Liver (tissue), 9 donors: ENCODE results near the gene CIC. TPM values are rescaled to one million over a fixed set of nuclear protein-coding genes. Genes with fewer than 3 reads are reported as not detected.

ENCODE experiments used
- DNase-seq: peaks from one replicate; pipeline ENCODE4 v3.0.0-alpha.2; 2017; ENCODE audit warnings: low spot score
- H3K27ac ChIP-seq, 2 donors: one replicate each; pipeline ENCODE4 v1.7.0; 2013; ENCODE audit warnings: inconsistent platforms in 2 of 2, low read length in 2 of 2, control low read depth in 1 of 2, low read depth in 1 of 2, mild to moderate bottlenecking in 1 of 2
- H3K27me3 ChIP-seq, 4 donors: one replicate each; pipeline versions ENCODE4 v1.6.1 to v1.7.0; 2013; ENCODE audit warnings: low read length in 3 of 4, inconsistent platforms in 1 of 4, mild to moderate bottlenecking in 1 of 4, moderate library complexity in 1 of 4; ENCODE audit not compliant: control insufficient read depth in 4 of 4, insufficient read depth in 4 of 4
- H3K36me3 ChIP-seq, 4 donors: one replicate each; pipeline versions ENCODE4 v1.6.1 to v1.7.0; 2013; ENCODE audit warnings: low read length in 3 of 4, mild to moderate bottlenecking in 3 of 4, low read depth in 1 of 4, moderate library complexity in 1 of 4; ENCODE audit not compliant: control insufficient read depth in 4 of 4, insufficient read depth in 3 of 4
- H3K4me1 ChIP-seq, 4 donors: one replicate each; pipeline versions ENCODE4 v1.6.1 to v1.7.0; 2013; ENCODE audit warnings: low read length in 3 of 4, mild to moderate bottlenecking in 3 of 4, moderate library complexity in 1 of 4; ENCODE audit not compliant: control insufficient read depth in 4 of 4, insufficient read depth in 4 of 4
- H3K4me3 ChIP-seq, 3 donors: one replicate each; pipeline versions ENCODE4 v1.6.1 to v1.7.0; 2013; ENCODE audit warnings: low read length in 3 of 3, control low read depth in 1 of 3, low read depth in 1 of 3, mild to moderate bottlenecking in 1 of 3
- H3K9ac ChIP-seq, 2 donors: one replicate each; pipeline ENCODE4 v1.7.0; 2013; ENCODE audit warnings: low read length in 2 of 2, mild to moderate bottlenecking in 2 of 2, moderate library complexity in 2 of 2, control low read depth in 1 of 2, low read depth in 1 of 2
- H3K9me3 ChIP-seq, 4 donors: one replicate each; pipeline versions ENCODE4 v1.6.1 to v1.7.0; 2013; ENCODE audit warnings: low read length in 3 of 4; ENCODE audit not compliant: control insufficient read depth in 4 of 4
- ATF3 ChIP-seq: IDR thresholded peaks from 2 replicates; pipeline ENCODE4 v1.6.1; 2016; ENCODE audit warnings: antibody characterized with exemption
- CTCF ChIP-seq: fragments of 150-350 bp; IDR thresholded peaks from 2 replicates; pipeline ENCODE4 v1.5.1; 2017; ENCODE audit warnings: improper control_type of control experiment, low read depth, low read length; ENCODE audit not compliant: missing input control
- EGR1 ChIP-seq, 2 donors: IDR thresholded peaks; 2 replicates each; pipeline ENCODE4 v1.6.1; 2016 to 2018; ENCODE audit warnings: antibody characterized with exemption in 2 of 2, low read depth in 2 of 2
- FOXA1 ChIP-seq: IDR thresholded peaks from 2 replicates; pipeline ENCODE4 v1.6.1; 2016; ENCODE audit warnings: antibody characterized with exemption
- FOXA2 ChIP-seq: IDR thresholded peaks from 2 replicates; pipeline ENCODE4 v1.6.1; 2016; ENCODE audit warnings: antibody characterized with exemption
- GABPA ChIP-seq, 2 donors: IDR thresholded peaks in 1 of 2; conservative IDR thresholded peaks in 1 of 2; 2 replicates each; pipeline ENCODE4 v1.6.1; 2016; ENCODE audit warnings: antibody characterized with exemption in 2 of 2, mild to moderate bottlenecking in 1 of 2, moderate library complexity in 1 of 2
- HNF4A ChIP-seq, 2 donors: conservative IDR thresholded peaks; 2 replicates each; pipeline ENCODE4 v1.6.1; 2016; ENCODE audit warnings: antibody characterized with exemption in 2 of 2, mild to moderate bottlenecking in 2 of 2
- HNF4G ChIP-seq: IDR thresholded peaks from 2 replicates; pipeline ENCODE4 v1.6.1; 2016; ENCODE audit warnings: antibody characterized with exemption
- JUND ChIP-seq, 2 donors: IDR thresholded peaks; 2 replicates each; pipeline ENCODE4 v1.6.1; 2016; ENCODE audit warnings: antibody characterized with exemption in 2 of 2
- NR2F2 ChIP-seq: IDR thresholded peaks from 2 replicates; pipeline ENCODE4 v1.6.1; 2016; ENCODE audit warnings: antibody characterized with exemption
- RAD21 ChIP-seq, 2 donors: IDR thresholded peaks; 2 replicates each; pipeline ENCODE4 v1.6.1; 2016; ENCODE audit warnings: antibody characterized with exemption in 2 of 2, mild to moderate bottlenecking in 2 of 2
- RXRA ChIP-seq, 2 donors: IDR thresholded peaks; 2 replicates each; pipeline ENCODE4 v1.6.1; 2017 to 2018; ENCODE audit warnings: antibody characterized with exemption in 2 of 2, mild to moderate bottlenecking in 1 of 2
- SP1 ChIP-seq: IDR thresholded peaks from 2 replicates; pipeline ENCODE4 v1.6.1; 2018; ENCODE audit warnings: antibody characterized with exemption, mild to moderate bottlenecking
- TAF1 ChIP-seq: conservative IDR thresholded peaks from 2 replicates; pipeline ENCODE4 v1.6.1; 2016; ENCODE audit warnings: antibody characterized with exemption, mild to moderate bottlenecking
- YY1 ChIP-seq: IDR thresholded peaks from 2 replicates; pipeline ENCODE4 v1.6.1; 2016; ENCODE audit warnings: antibody characterized with exemption, mild to moderate bottlenecking
- WGBS: extraction: QIAGEN DNeasy Blood & Tissue Kit; methylation state at CpG from one replicate; pipeline ENCODE4 v1.1.7; 2013; 5-methylcytosine and 5-hydroxymethylcytosine counted together
- polyA plus RNA-seq, 2 donors: library from polyadenylated mRNA; stranded (reverse) in 1 of 2; unstranded in 1 of 2; fragments of 200-250 nt in 1 of 2; fragments of >200 nt in 1 of 2; fragmentation: Nextera tagmentation in 1 of 2; extraction: Ambion mirVana in 1 of 2; gene quantifications; one replicate each; pipeline versions ENCODE4 v1.2.1 to v1.2.3, GENCODE V29; 2013 to 2015
- total RNA-seq, 2 donors: library from RNA; depleted of rRNA; stranded (reverse); fragments of >200 nt; gene quantifications; one replicate each; pipeline ENCODE4 v1.2.3, GENCODE V29; 2014
- TF ChIP-seq, protein P1 (sequence below): IDR thresholded peaks from 2 replicates; pipeline ENCODE4 v1.6.1; 2016; ENCODE audit warnings: antibody characterized with exemption
- TF ChIP-seq, protein P2 (sequence below): IDR thresholded peaks from 2 replicates; pipeline ENCODE4 v1.6.1; 2016; ENCODE audit warnings: antibody characterized with exemption, mild to moderate bottlenecking
- TF ChIP-seq, protein P3 (sequence below): IDR thresholded peaks from 2 replicates; pipeline ENCODE4 v1.6.1; 2016; ENCODE audit warnings: antibody characterized with exemption
- donor health status: healthy.
- donor health status: healthy.
- donor health status: healthy.
- donor health status: healthy.
- donor health status: healthy.

CIC gene
- total and polyA plus RNA-seq, 4 donors, result 5.6 to 21.3 (median 17.2) TPM

DNA sequence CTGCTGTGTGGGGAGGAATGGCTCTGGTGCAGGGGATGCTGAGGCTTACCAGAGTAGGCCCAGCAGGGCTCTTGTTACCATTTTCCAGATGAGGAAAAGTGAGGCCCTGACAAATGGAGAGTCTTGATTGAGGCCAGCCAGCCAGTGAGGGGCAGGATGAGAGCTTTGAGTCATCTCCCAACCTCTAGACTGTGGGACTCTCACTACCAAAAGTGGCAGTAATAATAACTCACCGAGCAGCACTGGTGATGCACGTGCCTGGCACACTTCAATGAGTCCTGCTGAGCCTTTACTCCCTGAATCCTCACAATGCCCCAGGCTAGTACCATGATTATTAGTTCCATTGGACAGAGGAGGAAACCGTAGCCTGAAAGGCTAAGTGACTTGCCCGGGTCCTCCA is 7.8 kb downstream of the CIC start:
- Histone ChIP-seq H3K9ac (no peak overlapping the region), H3K27ac (no peak overlapping the region), H3K36me3 (peaks cover 5 to 21% (median 12%) of the 10 kb centered on the region in 4 donors), H3K4me3 (no peak overlapping the region), H3K4me1 (peaks cover 22 to 56% (median 39%) of the 10 kb centered on the region in 4 donors), H3K27me3 (no peaks in the 10 kb centered on the region), H3K9me3 (no peaks in the 10 kb centered on the region)
- WGBS, result 92% methylated on average over 4 of the region's 4 CpGs
- TF ChIP-seq FOXA1 (no peak), EGR1 (IDR thresholded peaks at IDR 0.05; ENCODE audit: low read depth in 2 of 2) (no peak), RAD21 (IDR thresholded peaks at IDR 0.05) (no peak), FOXA2 (no peak), HNF4A (conservative IDR thresholded peaks at IDR 0.05) (no peak), SP1 (no peak), HNF4G (no peak), JUND (IDR thresholded peaks at IDR 0.05) (no peak), CTCF (no peak), TAF1 (no peak), ATF3 (no peak), YY1 (no peak), NR2F2 (no peak), RXRA (IDR thresholded peaks at IDR 0.05) (no peak), GABPA (IDR thresholded peaks at IDR 0.05 in 1 of 2, conservative IDR thresholded peaks at IDR 0.05 in 1 of 2) (no peak)
- TF ChIP-seq, protein P1, sequence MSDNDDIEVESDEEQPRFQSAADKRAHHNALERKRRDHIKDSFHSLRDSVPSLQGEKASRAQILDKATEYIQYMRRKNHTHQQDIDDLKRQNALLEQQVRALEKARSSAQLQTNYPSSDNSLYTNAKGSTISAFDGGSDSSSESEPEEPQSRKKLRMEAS, result no peak
- TF ChIP-seq, protein P2, sequence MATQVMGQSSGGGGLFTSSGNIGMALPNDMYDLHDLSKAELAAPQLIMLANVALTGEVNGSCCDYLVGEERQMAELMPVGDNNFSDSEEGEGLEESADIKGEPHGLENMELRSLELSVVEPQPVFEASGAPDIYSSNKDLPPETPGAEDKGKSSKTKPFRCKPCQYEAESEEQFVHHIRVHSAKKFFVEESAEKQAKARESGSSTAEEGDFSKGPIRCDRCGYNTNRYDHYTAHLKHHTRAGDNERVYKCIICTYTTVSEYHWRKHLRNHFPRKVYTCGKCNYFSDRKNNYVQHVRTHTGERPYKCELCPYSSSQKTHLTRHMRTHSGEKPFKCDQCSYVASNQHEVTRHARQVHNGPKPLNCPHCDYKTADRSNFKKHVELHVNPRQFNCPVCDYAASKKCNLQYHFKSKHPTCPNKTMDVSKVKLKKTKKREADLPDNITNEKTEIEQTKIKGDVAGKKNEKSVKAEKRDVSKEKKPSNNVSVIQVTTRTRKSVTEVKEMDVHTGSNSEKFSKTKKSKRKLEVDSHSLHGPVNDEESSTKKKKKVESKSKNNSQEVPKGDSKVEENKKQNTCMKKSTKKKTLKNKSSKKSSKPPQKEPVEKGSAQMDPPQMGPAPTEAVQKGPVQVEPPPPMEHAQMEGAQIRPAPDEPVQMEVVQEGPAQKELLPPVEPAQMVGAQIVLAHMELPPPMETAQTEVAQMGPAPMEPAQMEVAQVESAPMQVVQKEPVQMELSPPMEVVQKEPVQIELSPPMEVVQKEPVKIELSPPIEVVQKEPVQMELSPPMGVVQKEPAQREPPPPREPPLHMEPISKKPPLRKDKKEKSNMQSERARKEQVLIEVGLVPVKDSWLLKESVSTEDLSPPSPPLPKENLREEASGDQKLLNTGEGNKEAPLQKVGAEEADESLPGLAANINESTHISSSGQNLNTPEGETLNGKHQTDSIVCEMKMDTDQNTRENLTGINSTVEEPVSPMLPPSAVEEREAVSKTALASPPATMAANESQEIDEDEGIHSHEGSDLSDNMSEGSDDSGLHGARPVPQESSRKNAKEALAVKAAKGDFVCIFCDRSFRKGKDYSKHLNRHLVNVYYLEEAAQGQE, result no peak
- TF ChIP-seq, protein P3, sequence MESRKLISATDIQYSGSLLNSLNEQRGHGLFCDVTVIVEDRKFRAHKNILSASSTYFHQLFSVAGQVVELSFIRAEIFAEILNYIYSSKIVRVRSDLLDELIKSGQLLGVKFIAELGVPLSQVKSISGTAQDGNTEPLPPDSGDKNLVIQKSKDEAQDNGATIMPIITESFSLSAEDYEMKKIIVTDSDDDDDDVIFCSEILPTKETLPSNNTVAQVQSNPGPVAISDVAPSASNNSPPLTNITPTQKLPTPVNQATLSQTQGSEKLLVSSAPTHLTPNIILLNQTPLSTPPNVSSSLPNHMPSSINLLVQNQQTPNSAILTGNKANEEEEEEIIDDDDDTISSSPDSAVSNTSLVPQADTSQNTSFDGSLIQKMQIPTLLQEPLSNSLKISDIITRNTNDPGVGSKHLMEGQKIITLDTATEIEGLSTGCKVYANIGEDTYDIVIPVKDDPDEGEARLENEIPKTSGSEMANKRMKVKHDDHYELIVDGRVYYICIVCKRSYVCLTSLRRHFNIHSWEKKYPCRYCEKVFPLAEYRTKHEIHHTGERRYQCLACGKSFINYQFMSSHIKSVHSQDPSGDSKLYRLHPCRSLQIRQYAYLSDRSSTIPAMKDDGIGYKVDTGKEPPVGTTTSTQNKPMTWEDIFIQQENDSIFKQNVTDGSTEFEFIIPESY, result no peak
- no peak for DNase-seq
